ENCODE data around the gene CD46.
"Not testable (repeated sequence)": the region's sequence is repeated elsewhere in the genome, so short reads cannot be mapped to it uniquely, and the experiment has no call there.

CD46 gene

GRCh38 chr1:207753611-207754010 lies 1.8 kb downstream of the CD46 start:
- peak overlapping the region; percentile 98 for H3K4me3 ChIP-seq (ENCODE audit: low read length)
- H3K9me3 ChIP-seq (replicated peaks; ENCODE audit: low read length): no peaks in the 10 kb centered on the region

GRCh38 chr1:207754011-207754410 lies 2.2 kb downstream of the CD46 start:
- Histone ChIP-seq H3K27me3 (ENCODE audit: control insufficient read depth, insufficient read depth, low read length) (no peaks in the 10 kb centered on the region), H3K9me3 (replicated peaks; ENCODE audit: low read length) (no peaks in the 10 kb centered on the region), H3K4me1 (ENCODE audit: control insufficient read depth, insufficient read depth, low read length) (peaks cover 29% of the 10 kb centered on the region), H3K4me2 (ENCODE audit: low read length) (peak overlapping the region; percentile 98), H3K36me3 (ENCODE audit: insufficient read depth, low read length) (peaks cover 10% of the 10 kb centered on the region), H3K9ac (ENCODE audit: low read depth, low read length) (no peak overlapping the region), H3K4me3 (ENCODE audit: low read length) (no peak overlapping the region)

More at GRCh38 chr1:207753611-207754010, 1.8 kb downstream of the CD46 start:
- H3K4me1 ChIP-seq (ENCODE audit: control insufficient read depth, insufficient read depth, low read length): peaks cover 29% of the 10 kb centered on the region
- no peaks in the 10 kb centered on the region for H3K27me3 ChIP-seq (ENCODE audit: control insufficient read depth, insufficient read depth, low read length)
- no peak overlapping the region for H3K9ac ChIP-seq (ENCODE audit: low read depth, low read length)
- H3K4me2 ChIP-seq (ENCODE audit: low read length): peak overlapping the region; percentile 98
- peaks cover 8% of the 10 kb centered on the region for H3K36me3 ChIP-seq (ENCODE audit: insufficient read depth, low read length)

- H3K36me3 ChIP-seq (ENCODE audit: insufficient read depth, low read length): peaks cover 10% of the 10 kb centered on the region
- peaks cover 29% of the 10 kb centered on the region for H3K4me1 ChIP-seq (ENCODE audit: control insufficient read depth, insufficient read depth, low read length)
- no peaks in the 10 kb centered on the region for H3K27me3 ChIP-seq (ENCODE audit: control insufficient read depth, insufficient read depth, low read length)
- H3K9me3 ChIP-seq (replicated peaks; ENCODE audit: low read length): no peaks in the 10 kb centered on the region
- H3K9ac ChIP-seq (ENCODE audit: low read depth, low read length): no peak overlapping the region
- no peak overlapping the region for H3K4me3 ChIP-seq (ENCODE audit: low read length)
- H3K4me2 ChIP-seq (ENCODE audit: low read length): no peak overlapping the region
These were observed 3.3 kb downstream of the CD46 start for GRCh38 chr1:207754974-207755700.

- H3K4me2 ChIP-seq (ENCODE audit: low read length): no peak overlapping the region
- peaks cover 27% of the 10 kb centered on the region for H3K4me1 ChIP-seq (ENCODE audit: control insufficient read depth, insufficient read depth, low read length)
- H3K36me3 ChIP-seq (ENCODE audit: insufficient read depth, low read length): peaks cover 10% of the 10 kb centered on the region
These were observed 4.2 kb downstream of the CD46 start for GRCh38 chr1:207755846-207756693.

GRCh38 chr1:207762622-207763021 lies 10.8 kb downstream of the CD46 start:
- no peaks in the 10 kb centered on the region for H3K9me3 ChIP-seq (replicated peaks; ENCODE audit: low read length)
- no peak overlapping the region for H3K4me3 ChIP-seq (ENCODE audit: low read length)
- H3K9ac ChIP-seq (ENCODE audit: low read depth, low read length): no peak overlapping the region
- H3K27me3 ChIP-seq (ENCODE audit: control insufficient read depth, insufficient read depth, low read length): no peaks in the 10 kb centered on the region
- H3K4me2 ChIP-seq (ENCODE audit: low read length): no peak overlapping the region
- no peaks in the 10 kb centered on the region for H3K4me1 ChIP-seq (ENCODE audit: control insufficient read depth, insufficient read depth, low read length)
- H3K36me3 ChIP-seq (ENCODE audit: insufficient read depth, low read length): peaks cover 58% of the 10 kb centered on the region

More at GRCh38 chr1:207755846-207756693, 4.2 kb downstream of the CD46 start:
- H3K9ac ChIP-seq (ENCODE audit: low read depth, low read length): no peak overlapping the region
- no peaks in the 10 kb centered on the region for H3K27me3 ChIP-seq (ENCODE audit: control insufficient read depth, insufficient read depth, low read length)
- no peaks in the 10 kb centered on the region for H3K9me3 ChIP-seq (replicated peaks; ENCODE audit: low read length)
- no peak overlapping the region for H3K4me3 ChIP-seq (ENCODE audit: low read length)

- Histone ChIP-seq H3K9me3 (replicated peaks; ENCODE audit: low read length) (no peaks in the 10 kb centered on the region), H3K4me2 (ENCODE audit: low read length) (no peak overlapping the region), H3K36me3 (ENCODE audit: insufficient read depth, low read length) (peaks cover 56% of the 10 kb centered on the region), H3K9ac (ENCODE audit: low read depth, low read length) (no peak overlapping the region), H3K4me3 (ENCODE audit: low read length) (no peak overlapping the region), H3K4me1 (ENCODE audit: control insufficient read depth, insufficient read depth, low read length) (no peaks in the 10 kb centered on the region), H3K27me3 (ENCODE audit: control insufficient read depth, insufficient read depth, low read length) (no peaks in the 10 kb centered on the region)
These were observed 11.2 kb downstream of the CD46 start for GRCh38 chr1:207763091-207763490.

GRCh38 chr1:207763972-207764371 lies 12.1 kb downstream of the CD46 start:
- H3K4me1 ChIP-seq (ENCODE audit: control insufficient read depth, insufficient read depth, low read length): no peaks in the 10 kb centered on the region
- peaks cover 57% of the 10 kb centered on the region for H3K36me3 ChIP-seq (ENCODE audit: insufficient read depth, low read length)
- H3K9me3 ChIP-seq (replicated peaks; ENCODE audit: low read length): no peaks in the 10 kb centered on the region
- no peaks in the 10 kb centered on the region for H3K27me3 ChIP-seq (ENCODE audit: control insufficient read depth, insufficient read depth, low read length)
- H3K4me2 ChIP-seq (ENCODE audit: low read length): no peak overlapping the region
- H3K4me3 ChIP-seq (ENCODE audit: low read length): no peak overlapping the region
- no peak overlapping the region for H3K9ac ChIP-seq (ENCODE audit: low read depth, low read length)

DNA sequence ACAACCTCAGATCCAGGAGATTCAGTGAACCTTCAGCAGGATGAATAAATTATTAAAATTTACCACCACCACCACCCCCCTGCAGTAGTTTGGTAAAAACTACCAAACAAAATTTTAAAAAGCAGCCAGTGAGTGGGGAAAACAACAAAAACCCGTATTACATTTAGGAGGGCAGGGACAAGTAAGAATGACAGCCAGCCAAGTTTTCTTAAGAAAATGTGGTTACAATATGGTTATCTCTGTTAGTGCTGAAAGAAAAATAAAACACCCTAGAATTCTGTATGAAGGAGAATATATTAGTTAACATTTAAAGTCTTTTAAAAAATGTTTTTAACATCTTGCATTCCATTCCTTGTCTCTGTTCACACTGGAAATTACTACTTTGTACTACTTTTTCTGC lies 14.7 kb downstream of the CD46 start:
- H3K27me3 ChIP-seq (ENCODE audit: control insufficient read depth, insufficient read depth, low read length): no peaks in the 10 kb centered on the region
- H3K36me3 ChIP-seq (ENCODE audit: insufficient read depth, low read length): peaks cover 56% of the 10 kb centered on the region
- no peak overlapping the region for H3K4me2 ChIP-seq (ENCODE audit: low read length)

GRCh38 chr1:207770514-207770913 lies 18.7 kb downstream of the CD46 start:
- not testable (repeated sequence) for H3K27me3 ChIP-seq (ENCODE audit: control insufficient read depth, insufficient read depth, low read length); H3K4me1 ChIP-seq (ENCODE audit: control insufficient read depth, insufficient read depth, low read length); H3K9ac ChIP-seq (ENCODE audit: low read depth, low read length); H3K4me2 ChIP-seq (ENCODE audit: low read length); H3K4me3 ChIP-seq (ENCODE audit: low read length); H3K9me3 ChIP-seq (replicated peaks; ENCODE audit: low read length)
- peaks cover 21% of the 10 kb centered on the region for H3K36me3 ChIP-seq (ENCODE audit: insufficient read depth, low read length)

More for the DNA sequence above, 14.7 kb downstream of the CD46 start:
- H3K4me3 ChIP-seq (ENCODE audit: low read length): no peak overlapping the region
- no peak overlapping the region for H3K9ac ChIP-seq (ENCODE audit: low read depth, low read length)
- H3K9me3 ChIP-seq (replicated peaks; ENCODE audit: low read length): no peaks in the 10 kb centered on the region
- no peaks in the 10 kb centered on the region for H3K4me1 ChIP-seq (ENCODE audit: control insufficient read depth, insufficient read depth, low read length)

GRCh38 chr1:207776045-207776444 lies 24.2 kb downstream of the CD46 start:
- H3K36me3 ChIP-seq (ENCODE audit: insufficient read depth, low read length); H3K4me2 ChIP-seq (ENCODE audit: low read length); H3K9ac ChIP-seq (ENCODE audit: low read depth, low read length); H3K27me3 ChIP-seq (ENCODE audit: control insufficient read depth, insufficient read depth, low read length); H3K9me3 ChIP-seq (replicated peaks; ENCODE audit: low read length); H3K4me3 ChIP-seq (ENCODE audit: low read length); H3K4me1 ChIP-seq (ENCODE audit: control insufficient read depth, insufficient read depth, low read length): not testable (repeated sequence)

GRCh38 chr1:207777412-207777811 lies 25.6 kb downstream of the CD46 start:
- not testable (repeated sequence) for H3K36me3 ChIP-seq (ENCODE audit: insufficient read depth, low read length)

More at GRCh38 chr1:207777412-207777811, 25.6 kb downstream of the CD46 start:
- H3K4me2 ChIP-seq (ENCODE audit: low read length); H3K9ac ChIP-seq (ENCODE audit: low read depth, low read length); H3K4me1 ChIP-seq (ENCODE audit: control insufficient read depth, insufficient read depth, low read length); H3K9me3 ChIP-seq (replicated peaks; ENCODE audit: low read length); H3K4me3 ChIP-seq (ENCODE audit: low read length); H3K27me3 ChIP-seq (ENCODE audit: control insufficient read depth, insufficient read depth, low read length): not testable (repeated sequence)
